Measurements from ENCODE around the gene PPARD.
"Not testable (repeated sequence)": the region's sequence is repeated elsewhere in the genome, so short reads cannot be mapped to it uniquely, and the experiment has no call there.

Gene PPARD

DNA sequence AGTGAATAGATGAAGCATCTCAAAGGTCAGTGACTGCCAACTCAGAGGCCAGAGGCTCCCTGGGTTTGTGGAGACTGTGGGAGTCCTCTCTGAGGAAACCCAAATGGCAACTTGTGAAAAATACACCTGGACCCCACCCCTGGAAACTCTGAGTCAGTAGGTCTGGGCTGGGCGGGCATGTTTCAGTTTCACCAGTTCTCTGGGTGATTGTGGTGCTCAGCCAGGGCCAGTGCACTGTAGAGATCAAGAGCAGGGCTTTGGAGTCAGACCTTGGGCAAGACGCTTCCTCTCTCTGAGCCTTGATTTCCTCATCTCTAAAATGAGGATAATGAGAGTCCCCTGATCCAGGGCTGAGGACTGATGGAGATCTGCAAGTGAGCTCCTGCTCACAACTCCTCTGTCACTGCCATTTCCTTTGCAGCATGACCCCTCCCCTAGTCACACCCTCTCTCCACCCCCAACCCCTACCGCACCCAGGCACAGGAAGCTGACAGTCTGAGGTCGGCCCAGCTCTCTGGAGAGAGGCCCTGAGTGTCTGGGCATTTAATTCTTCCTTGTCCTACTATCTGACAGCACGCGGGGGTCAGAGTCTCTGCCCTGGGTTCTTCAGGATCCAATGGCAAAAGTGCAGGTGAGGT lies 39.6 kb upstream of the PPARD start:
- Histone ChIP-seq H3K9me3 (no peaks in the 10 kb centered on the region), H3K4me3 (ENCODE audit: low read depth in 1 of 2, low read length in 1 of 2) (peak overlapping the region; percentile 48 to 83), H3K36me3 (peaks cover 19% of the 10 kb centered on the region), H3K4me1 (ENCODE audit: control insufficient read depth in 1 of 2, insufficient read depth in 1 of 2, low read depth in 1 of 2, low read length in 1 of 2) (peaks cover 69% of the 10 kb centered on the region in 2 experiments), H3K27ac (peak overlapping the region; percentile 98), H3K27me3 (no peaks in the 10 kb centered on the region)
- no peak for TF ChIP-seq CTCF (IDR thresholded peaks at IDR 0.05)

DNA sequence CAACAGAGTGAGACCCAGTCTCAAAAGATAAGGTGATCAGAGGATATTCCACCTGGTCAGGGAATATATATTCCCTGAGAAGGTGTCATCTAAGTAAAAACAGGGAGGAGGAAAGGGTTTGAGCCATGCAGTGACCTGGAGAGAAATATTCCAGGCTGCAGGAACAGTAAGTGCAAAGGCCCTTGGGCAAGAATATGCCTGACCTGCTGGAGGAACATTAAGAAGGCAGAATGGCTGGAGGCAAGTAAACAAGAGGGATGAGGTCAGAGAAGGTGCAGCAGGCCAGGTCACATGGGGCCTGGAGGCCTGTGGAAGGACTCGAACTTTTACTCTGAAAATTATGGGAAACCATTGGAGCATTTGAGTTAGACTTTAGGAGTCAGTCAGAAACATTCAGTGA lies 38.1 kb upstream of the PPARD start:
- peaks cover 24% of the 10 kb centered on the region for H3K36me3 ChIP-seq
- no peaks in the 10 kb centered on the region for H3K9me3 ChIP-seq
- H3K4me3 ChIP-seq (ENCODE audit: low read depth in 1 of 2, low read length in 1 of 2), result no peak overlapping the region
- H3K27me3 ChIP-seq, result no peaks in the 10 kb centered on the region
- H3K27ac ChIP-seq, result peak overlapping the region; percentile 98
- peaks cover 59 to 64% of the 10 kb centered on the region in 2 experiments for H3K4me1 ChIP-seq (ENCODE audit: control insufficient read depth in 1 of 2, insufficient read depth in 1 of 2, low read depth in 1 of 2, low read length in 1 of 2)
- TF ChIP-seq CTCF (IDR thresholded peaks at IDR 0.05), result no peak

- Histone ChIP-seq H3K4me1 (ENCODE audit: control insufficient read depth in 1 of 2, insufficient read depth in 1 of 2, low read depth in 1 of 2, low read length in 1 of 2) (peaks cover 59 to 64% of the 10 kb centered on the region in 2 experiments), H3K9me3 (no peaks in the 10 kb centered on the region), H3K36me3 (peaks cover 33% of the 10 kb centered on the region), H3K4me3 (ENCODE audit: low read depth in 1 of 2, low read length in 1 of 2) (no peak overlapping the region), H3K27ac (peak overlapping the region; percentile 98), H3K27me3 (no peaks in the 10 kb centered on the region)
- no peak for TF ChIP-seq CTCF (IDR thresholded peaks at IDR 0.05)
These were observed 37.2 kb upstream of the PPARD start for GRCh38 chr6:35305117-35305516.

- H3K9me3 ChIP-seq; H3K27me3 ChIP-seq; H3K4me3 ChIP-seq (ENCODE audit: low read depth in 1 of 2, low read length in 1 of 2); H3K27ac ChIP-seq: not testable (repeated sequence)
- Histone ChIP-seq H3K4me1 (ENCODE audit: control insufficient read depth in 1 of 2, insufficient read depth in 1 of 2, low read depth in 1 of 2, low read length in 1 of 2) (peaks cover 59 to 64% of the 10 kb centered on the region in 2 experiments), H3K36me3 (peaks cover 40% of the 10 kb centered on the region)
These were observed 35.2 kb upstream of the PPARD start for GRCh38 chr6:35307138-35307537.

- not testable (repeated sequence) for H3K4me3 ChIP-seq (ENCODE audit: low read depth in 1 of 2, low read length in 1 of 2); H3K27me3 ChIP-seq; H3K9me3 ChIP-seq
- Histone ChIP-seq H3K4me1 (ENCODE audit: control insufficient read depth in 1 of 2, insufficient read depth in 1 of 2, low read depth in 1 of 2, low read length in 1 of 2) (peaks cover 59 to 64% of the 10 kb centered on the region in 2 experiments), H3K36me3 (peaks cover 50% of the 10 kb centered on the region), H3K27ac (peak overlapping the region; percentile 94)
These were observed 33.8 kb upstream of the PPARD start for GRCh38 chr6:35308543-35308942.

DNA sequence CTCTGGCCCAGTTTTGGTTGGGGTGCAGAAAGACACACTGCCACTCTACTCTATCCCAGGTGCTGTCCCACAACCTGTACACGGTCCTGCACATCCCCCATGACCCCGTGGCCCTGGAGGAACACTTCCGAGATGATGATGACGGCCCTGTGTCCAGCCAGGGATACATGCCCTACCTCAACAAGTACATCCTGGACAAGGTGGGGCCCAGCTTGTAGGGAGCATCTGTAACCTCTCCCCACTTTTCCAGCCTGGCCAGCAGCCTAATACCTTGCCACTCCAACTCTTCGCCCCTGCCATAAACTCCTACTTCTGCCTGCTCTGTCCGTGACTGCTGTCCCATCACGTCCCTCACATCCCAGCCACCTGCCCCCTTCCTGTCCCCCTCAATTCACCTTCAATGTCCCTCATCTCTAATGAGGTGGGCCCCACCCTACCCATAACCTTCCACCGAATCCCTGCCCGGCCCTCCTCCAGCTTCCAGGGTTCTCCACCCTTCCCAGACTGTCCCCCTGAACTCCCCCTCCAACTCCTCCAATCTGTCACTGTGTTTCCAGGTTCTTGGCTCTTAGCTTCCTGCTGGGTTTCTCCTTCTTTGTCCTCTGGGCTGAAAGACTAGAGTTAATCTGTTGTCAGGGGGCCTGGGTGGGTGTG lies 32.6 kb upstream of the PPARD start:
- peaks cover 52 to 58% of the 10 kb centered on the region in 2 experiments for H3K4me1 ChIP-seq (ENCODE audit: control insufficient read depth in 1 of 2, insufficient read depth in 1 of 2, low read depth in 1 of 2, low read length in 1 of 2)
- peaks cover 56% of the 10 kb centered on the region for H3K36me3 ChIP-seq
- no peaks in the 10 kb centered on the region for H3K27me3 ChIP-seq
- peak overlapping the region; percentile 94 for H3K27ac ChIP-seq
- H3K4me3 ChIP-seq (ENCODE audit: low read depth in 1 of 2, low read length in 1 of 2), result peak overlapping the region in 1 of 2 experiments; percentile 19
- no peaks in the 10 kb centered on the region for H3K9me3 ChIP-seq
- TF ChIP-seq CTCF (IDR thresholded peaks at IDR 0.05), result no peak

Data from neutrophil (primary cell).